ENCODE data around the gene CDK11A.
"Not testable (repeated sequence)": the region's sequence is repeated elsewhere in the genome, so short reads cannot be mapped to it uniquely, and the experiment has no call there.

Gene CDK11A

DNA sequence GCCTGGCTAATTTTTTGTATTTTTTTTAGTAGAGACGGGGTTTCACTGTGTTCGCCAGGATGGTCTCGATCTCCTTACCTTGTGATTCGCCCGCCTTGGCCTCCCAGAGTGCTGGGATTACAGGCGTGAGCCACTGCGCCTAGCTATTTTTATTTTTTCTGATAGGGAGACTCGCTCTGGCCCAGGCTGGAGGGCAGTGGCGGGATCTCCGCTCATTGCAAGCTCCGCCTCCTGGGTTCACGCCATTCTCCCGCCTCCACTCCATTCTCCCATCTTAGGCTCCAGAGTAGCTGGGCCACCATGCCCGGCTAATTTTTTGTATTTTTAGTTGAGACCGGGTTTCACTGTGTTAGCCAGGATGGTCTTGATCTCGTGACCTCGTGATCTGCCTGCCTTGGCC, 1.9 kb upstream of the CDK11A start:
- DNase-seq (ENCODE audit: low read depth, low spot score), result not testable (repeated sequence)

DNA sequence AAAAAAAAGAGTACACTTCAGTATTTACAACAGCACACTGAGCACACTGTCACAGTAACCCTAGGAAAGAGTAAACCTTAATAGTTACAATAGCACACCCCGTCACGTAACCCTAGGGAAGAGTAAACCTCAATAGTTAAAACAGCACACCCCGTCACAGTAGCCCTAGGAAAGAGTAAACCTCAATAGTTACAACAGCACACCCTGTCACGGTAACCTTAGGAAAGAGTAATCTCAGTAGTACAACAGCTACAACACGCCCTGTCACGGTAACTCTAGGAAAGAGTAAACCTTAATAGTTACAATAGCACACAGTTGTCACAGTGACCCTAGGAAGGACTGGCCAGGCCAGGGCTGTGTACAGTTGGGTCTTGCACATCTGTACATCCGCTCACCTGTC, 3.0 kb downstream of the CDK11A start:
- DNase-seq (ENCODE audit: low read depth, low spot score), result no peak

DNA sequence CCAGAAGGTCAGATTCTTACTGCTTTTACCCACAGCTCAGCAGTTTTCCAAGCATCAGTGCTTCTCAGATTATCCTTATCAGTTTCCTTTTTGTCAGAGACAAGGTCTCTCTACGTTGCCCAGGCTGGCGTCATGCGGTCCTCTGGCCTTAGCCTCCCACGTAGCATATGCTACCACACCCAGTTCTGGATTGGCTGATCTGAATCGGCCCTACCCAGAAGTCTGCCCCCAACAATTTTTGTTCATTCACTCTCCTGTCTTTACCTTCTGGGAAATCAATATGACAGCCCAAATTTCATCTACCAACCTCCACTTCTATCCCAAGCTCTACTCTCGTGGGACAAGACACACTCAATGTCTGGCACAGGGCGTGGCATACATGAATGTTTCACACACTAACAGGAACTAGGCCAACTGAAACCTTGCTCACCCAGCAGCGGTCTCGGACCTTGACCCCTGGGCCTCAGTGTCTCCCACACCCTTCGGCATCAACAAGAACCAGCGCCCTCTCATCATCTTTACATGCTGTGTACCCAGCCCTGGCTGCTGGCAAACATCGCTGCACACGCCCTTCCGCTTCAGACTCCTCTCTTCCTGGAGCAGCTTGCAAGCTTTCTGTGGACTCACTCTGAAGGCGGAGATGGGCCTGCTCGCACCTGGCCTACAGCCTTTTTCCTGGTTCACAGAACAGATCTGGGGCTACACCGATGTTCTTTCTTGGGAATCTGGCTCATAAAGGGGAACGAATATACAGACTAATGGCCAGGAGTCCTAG, 8.9 kb downstream of the CDK11A start:
- DNase-seq (ENCODE audit: low read depth, low spot score), result not testable (repeated sequence)

DNA sequence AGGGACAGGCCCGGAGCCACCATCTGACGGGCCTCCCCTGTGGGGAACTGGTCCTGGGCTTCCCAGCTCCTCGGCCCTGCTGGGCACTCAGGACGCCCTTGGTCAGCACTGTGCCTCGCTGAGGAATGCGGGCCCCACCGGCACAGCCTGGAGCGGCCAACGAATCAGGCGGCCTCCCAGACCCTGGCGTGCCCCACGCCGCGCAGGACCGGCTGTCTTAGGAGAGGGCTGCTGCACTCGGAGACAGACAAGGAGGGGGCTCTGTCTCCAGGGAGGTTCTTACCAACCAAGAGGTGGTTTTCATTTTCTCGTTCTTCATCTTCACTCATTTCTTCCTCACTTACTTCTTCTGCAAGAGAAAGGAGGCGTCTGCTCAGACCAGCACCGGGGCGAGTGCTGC, 16.3 kb downstream of the CDK11A start:
- DNase-seq (ENCODE audit: low read depth, low spot score), result not testable (repeated sequence)

DNA sequence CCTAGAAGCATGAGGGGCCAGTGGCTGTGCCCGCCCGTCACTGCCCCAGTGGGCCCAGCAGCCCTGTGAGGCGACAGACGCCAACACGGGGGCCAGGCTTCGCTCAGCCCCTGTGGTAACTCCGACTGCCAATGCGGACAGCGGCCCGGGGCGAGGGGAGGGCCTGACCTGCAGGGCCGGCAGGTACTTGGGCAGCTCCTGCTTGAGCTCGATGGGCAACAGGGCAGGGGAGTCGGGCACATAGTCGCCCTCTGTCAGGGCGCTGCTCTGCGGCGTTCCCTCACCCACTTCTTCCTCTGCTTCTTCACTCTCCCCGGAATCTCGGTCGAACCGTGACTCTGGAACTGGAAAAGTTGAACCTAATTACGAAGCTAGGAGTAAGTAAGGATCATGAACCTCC, 16.9 kb downstream of the CDK11A start:
- DNase-seq (ENCODE audit: low read depth, low spot score), result not testable (repeated sequence)

DNA sequence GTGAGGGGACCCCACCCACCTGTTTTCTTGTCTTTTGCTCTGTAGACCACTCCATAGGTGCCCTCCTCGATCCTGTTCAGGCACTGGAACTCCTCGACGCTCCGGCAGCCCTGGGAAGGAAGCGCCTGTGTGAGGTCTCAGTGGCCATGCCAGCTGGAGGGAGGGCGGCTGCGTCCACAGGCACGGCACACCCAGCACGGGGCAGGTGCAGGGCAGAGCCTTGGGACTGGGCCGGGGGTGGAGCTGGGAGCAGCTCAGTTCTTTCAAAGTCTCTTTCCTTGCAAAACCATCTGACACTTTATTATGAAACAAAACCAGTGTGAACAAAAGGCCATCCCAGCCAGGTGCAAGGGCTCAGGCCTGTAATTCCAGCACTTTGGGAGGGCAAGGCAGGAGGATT, 18.5 kb downstream of the CDK11A start:
- not testable (repeated sequence) for DNase-seq (ENCODE audit: low read depth, low spot score)

DNA sequence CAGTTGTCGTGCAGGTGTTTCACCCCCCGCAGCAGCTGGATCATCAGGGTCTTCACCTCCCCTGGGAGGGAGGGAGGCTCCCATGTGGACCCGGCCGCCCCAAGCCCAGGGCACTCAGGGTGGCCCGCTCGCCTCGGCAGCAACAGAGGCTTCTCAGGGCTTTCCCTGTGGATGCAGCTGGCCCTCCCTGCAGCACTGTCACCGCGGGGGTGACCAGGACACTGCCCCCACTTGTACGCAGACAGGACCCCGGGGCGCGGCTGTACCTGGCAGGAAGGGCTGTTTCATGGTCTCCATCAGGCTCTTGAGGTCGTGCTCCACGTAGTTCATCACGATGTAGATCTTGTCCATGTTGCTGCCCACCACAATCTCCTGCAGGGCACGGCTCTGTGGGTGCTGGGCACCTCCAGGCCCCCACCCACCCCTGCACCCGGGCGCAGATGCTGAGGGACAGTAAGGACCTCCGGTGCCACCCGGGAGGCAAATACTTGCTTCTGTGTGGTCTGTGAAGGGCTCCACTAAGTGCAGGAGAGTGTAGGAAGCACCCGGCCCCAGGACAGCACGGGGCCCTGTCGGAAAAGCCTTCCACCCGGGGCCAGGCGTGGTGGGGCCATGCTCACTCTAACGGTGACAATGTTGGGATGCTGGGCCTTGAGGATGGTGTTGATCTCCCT, 19.7 kb downstream of the CDK11A start:
- not testable (repeated sequence) for DNase-seq (ENCODE audit: low read depth, low spot score)

DNA sequence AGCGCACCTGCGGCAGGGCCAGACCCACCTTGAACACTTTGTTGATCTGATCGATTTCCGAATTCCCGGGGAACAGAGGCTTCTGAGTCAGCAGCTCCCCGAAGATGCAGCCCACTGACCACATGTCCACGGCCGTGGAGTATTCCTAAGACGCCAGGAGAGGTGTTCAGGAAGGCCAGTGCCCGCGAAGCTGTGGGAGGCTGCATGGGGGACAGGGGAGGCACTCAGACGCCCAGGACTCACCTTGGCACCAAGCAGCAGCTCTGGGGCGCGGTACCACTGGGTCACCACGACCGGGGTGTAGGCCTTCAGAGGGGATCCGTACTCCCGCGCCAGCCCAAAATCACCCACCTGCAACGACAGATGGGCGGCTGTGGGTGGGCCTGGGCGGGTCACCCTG, 20.4 kb downstream of the CDK11A start:
- no peak for DNase-seq (ENCODE audit: low read depth, low spot score)

DNA sequence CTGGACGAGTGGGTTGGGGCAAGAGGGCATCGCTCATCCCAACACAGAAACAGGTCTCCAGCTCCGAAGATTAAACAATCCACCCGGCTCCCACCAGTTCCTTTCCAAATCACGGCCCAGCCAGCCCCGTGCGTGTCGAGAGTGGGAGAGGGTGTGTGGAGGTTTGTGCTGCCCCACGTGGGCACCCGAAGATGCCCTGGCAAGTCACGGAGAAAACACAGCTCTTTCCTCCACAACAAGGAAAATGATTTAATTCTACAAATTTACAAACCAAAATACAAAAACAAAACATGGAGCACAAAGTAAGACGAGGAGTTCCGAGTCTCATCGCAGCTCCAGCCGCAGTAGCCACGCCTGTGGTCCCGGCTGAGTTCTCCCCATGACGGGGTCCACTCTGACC, 21.7 kb downstream of the CDK11A start:
- not testable (repeated sequence) for DNase-seq (ENCODE audit: low read depth, low spot score)

DNA sequence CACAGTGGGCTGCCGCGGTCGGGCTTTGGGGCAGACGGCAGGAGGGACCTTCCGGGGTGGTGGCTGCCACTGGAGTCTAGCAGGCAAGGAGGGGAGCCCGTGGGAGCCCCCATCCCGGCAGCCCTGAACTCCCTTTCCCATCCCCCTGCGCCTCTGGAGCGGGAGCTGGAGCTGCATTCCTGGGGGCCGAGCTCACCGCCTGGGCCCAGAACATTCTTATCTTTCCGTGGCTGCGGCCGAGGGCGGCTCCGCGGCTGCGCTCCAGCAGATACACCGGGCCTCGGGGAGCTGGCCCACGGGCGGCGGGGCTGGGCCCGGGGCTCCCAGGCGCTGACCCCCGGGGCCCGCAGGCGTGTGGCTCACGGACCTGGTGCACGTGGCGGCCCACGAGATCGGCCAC, 23.6 kb downstream of the CDK11A start:
- not testable (repeated sequence) for DNase-seq (ENCODE audit: low read depth, low spot score)

DNA sequence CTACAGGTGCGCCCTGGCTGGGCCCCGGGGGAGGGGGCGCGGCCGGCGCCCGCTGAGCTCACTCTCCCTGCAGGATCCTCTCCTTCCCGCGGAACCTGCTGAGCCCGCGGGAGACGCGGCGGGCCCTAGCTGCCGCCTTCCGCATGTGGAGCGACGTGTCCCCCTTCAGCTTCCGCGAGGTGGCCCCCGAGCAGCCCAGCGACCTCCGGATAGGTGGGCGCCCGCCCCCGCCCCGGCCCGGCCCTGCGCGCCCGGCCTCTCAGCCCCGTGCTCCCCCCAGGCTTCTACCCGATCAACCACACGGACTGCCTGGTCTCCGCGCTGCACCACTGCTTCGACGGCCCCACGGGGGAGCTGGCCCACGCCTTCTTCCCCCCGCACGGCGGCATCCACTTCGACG, 24.1 kb downstream of the CDK11A start:
- DNase-seq (ENCODE audit: low read depth, low spot score), result not testable (repeated sequence)

DNA sequence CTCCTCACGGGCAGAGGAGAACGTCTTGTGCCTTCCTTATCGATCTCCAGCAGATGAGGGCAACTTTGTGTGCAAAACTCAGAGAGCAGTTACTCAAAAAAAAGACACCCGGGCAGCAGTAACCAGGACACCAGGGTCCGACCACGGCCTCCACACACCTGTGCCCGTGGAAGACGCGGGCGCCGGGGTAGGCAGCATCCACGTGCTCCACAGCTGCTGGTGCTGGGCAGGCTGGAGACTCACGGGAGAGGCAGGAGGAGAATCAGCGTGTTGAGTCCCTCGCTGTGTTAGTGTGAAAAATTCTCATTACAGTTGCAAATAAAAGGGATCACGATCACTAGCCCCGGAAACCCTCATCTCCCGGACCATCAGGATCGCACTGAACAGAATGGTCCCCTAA, 25.1 kb downstream of the CDK11A start:
- not testable (repeated sequence) for DNase-seq (ENCODE audit: low read depth, low spot score)

DNA sequence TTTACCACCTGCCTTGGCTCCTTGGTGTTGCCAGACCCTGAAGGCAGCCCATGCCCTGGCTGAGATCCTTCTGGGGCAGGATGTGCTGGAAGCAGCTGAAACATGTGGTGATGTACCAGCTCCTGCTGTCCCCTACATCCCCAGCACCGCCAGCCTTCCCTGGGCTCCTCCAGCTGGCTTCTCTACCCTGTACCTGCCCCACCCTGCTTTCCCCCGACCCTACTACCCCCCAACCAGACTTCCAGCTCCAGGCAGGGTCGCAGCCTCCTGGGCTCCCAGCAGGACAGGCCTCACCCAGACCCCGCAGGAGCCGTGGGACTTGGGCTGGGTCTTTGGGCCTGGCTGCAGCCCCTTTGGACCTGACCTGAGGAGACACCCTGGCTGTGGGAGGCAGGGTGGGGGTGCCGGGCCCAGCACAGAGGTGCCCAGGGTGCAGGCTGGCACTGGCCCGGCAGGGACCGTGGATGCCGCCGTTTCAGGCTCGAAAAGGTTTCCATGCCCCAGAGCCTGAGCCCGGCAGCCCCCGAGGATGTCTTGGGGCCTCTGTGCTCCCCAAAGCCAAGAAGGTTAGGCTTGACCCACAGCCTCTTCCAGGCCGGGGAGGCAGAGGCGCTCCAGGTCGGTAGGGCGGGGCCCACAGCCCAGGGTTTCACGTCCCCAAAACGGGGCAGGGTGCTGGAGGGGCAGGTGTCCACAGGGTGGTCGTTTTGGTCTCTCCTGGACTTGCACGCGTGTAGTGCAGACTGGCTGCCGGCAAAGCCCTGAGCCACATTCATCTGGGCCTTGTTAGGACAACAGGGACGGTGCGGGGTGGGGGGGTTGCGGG, 26.6 kb downstream of the CDK11A start:
- not testable (repeated sequence) for DNase-seq (ENCODE audit: low read depth, low spot score)

DNA sequence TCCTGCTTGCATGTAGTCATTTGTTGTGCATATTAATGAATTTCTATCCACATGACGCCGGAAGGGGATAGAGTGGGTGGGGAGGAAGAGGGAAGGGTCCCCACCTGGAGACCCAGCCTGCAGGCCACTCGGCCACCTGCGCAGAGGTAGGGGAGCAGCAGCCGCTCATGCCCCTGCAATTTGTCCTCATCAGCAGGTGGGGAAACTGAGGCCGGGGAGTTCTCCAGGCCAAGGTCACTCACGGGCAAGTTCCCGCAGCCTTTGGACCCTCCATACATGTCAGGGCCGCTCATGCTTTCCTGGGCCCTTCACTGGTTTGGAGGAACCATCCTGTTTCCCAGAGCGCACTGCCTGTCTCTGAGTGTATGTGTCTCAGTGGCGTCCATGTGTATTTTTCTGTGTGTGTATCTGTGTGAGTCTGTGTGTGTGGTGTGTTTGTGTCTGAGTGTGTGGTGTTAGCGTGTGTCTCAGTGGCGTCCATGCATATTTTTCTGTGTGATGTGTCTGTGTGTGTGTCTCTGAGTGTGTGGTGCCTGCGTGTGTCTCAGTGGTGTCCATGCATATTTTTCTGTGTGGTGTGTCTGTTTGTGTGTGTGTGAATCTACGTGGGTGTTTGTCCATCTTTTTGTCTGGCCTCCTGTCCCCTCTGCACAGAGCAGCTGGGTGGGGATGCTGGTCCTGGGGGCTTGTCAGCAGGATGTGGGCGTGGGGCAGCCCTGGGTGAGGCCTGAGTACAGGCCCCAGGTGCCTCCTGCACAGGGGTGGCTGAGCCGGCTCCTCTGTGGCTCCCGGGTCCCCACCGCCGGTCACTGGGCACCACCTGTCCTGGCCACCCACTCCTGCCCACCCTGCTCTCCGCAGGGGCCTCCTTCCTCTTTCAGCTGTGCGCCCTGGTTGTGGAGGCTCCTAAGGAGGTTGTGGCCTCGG, 27.5 kb downstream of the CDK11A start:
- not testable (repeated sequence) for DNase-seq (ENCODE audit: low read depth, low spot score)

DNA sequence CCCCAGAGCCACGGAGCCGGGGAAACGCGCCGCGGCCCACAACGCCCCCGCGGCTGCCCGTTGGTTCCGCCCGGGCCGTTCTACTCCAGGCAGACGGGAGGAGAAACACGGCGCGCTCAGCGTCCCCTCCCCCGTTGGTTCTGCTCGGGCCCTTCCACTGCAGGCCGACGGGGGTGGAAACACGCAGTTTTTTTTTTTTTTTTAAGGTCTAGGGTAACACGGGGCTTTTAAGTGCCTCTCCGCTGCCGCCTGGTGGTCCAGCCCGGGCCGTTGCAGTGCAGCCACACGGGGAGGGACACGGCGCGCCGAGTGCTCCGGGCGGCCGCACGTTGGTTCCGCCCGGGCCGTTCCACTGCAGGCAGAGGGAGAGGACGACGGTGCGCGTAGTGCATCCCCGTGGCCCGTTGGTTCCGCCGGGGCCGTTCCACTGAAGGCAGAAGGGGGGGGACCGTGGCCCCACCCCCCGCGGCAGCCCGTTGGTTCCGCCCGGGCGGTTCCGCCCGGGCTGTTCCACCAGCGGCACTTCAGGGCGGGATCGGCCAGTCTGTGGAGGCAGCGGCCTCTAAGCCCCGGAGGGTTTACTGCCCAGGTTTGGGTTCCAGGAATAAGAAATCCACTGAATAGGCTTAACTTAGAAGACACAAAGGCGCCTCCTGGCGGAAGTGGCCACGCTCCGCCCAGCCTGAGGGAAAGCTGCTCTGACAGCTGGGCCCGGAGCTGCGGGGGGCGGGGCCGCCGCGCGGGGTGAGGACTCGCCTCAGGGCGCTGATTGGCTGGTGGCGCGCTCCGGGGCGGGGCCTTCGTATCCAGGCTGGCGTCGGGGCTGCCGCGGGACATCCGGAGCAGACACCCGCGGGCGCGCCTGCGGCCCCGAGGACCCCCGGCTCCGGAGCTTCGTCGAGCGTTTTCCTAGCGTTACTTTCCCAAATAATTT, 31.2 kb downstream of the CDK11A start, which contains the start of gene SLC35E2B:
Gene SLC35E2B (minus strand): TSS at position 82 of the 934 bp plus-strand sequence. CDS start 16,096 bp downstream, outside the sequence.
- peak; percentile 79 for DNase-seq (ENCODE audit: low read depth, low spot score)

DNA sequence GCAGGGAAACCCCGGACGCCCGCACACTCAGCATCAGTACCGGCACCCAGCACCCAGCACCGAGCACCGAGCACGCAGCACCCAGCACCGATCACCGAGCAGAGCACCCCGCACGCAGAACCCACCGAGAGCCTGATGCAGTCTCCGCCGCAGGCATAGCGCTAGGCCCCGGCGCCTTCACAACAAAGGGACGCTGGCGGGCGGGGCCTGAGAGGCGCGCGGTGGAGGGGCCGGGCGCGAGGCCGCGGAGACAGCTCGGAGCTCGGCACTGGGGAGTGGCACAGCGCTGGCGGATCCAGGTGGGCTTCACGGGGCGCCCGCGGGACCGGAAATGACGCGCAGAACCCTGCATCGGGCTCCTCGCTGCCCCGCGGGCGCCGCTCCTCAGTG, 31.8 kb downstream of the CDK11A start:
- not testable (repeated sequence) for DNase-seq (ENCODE audit: low read depth, low spot score)

DNA sequence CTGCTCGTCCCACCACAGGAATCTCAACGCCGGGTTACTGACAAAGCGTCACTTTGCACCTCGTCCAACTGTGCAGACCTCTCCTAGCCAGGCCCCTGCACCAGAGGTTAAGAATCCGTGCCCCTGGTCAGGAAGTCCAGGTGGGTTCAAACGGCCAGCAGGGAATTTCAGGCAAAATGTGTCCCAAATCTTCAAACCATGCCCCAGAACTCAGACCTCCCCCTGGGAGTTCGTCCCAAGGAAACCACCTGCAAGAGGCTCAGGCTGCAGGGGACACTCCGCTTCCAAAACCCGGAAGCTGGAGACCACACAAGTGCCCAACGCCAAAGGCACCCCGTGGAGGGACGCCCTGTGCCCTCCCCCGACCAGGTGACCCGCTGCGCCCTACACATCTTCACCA, 32.7 kb downstream of the CDK11A start:
- not testable (repeated sequence) for DNase-seq (ENCODE audit: low read depth, low spot score)

DNA sequence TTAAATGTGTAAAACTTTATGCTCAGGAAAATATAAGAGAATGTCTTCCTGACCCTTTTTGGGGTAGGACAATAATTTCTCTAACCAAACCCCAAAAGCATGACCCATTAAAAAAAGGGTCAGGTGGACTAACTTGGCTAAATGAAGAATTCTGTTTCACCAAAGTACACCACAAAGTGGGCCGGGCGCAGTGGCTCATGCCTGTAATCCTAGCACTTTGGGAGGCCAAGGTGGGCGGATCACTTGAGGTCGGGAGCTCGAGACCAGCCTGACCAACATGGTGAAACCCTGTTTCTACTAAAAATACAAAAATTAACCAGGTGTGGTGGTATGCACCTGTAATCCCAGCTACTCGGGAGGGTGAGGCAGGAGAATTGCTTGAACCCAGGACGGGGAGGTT, 34.6 kb downstream of the CDK11A start:
- DNase-seq (ENCODE audit: low read depth, low spot score), result not testable (repeated sequence)

DNA sequence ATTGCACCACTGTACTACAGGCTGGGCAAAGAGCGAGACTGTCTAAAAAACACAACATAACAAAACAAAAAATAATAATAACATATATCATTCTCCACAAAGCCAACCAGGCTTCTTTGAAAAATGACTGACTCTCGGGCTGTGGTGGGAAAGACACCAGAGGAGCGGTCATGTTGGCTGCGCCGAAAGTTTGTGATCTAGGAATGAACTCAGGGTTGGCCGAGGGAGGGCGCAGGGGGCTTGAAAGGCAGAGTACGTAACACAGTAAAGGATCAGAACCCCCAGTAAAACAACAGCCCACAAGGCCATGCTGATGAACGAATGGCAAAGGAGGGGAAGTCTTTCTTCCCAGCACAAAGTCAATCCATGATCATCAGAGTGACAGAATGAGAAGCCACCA, 36.3 kb downstream of the CDK11A start:
- no peak for DNase-seq (ENCODE audit: low read depth, low spot score)
